ENCODE data around the gene ZNF398. TPM values are rescaled to one million over a fixed set of nuclear protein-coding genes. Genes with fewer than 3 reads are reported as not detected.
A peak's percentile ranks its signal among the peaks of the same experiment; 100 is the strongest.

Gene ZNF398
- total and polyA plus RNA-seq, 10 of the 15 experiments (the other 5 are each of a cell fraction or from before 2014, with no cell fraction given): 2.3 to 15.3 (median 10.0) TPM

- TF ChIP-seq BCLAF1 (IDR thresholded peaks at IDR 0.05) (peak; percentile 35; the same call in 1 of the 2 replicates), JUND (IDR thresholded peaks at IDR 0.05; ENCODE audit: low read depth, low read length) (no peak), USF1 (IDR thresholded peaks at IDR 0.05; ENCODE audit: borderline replicate concordance, extremely low read length, insufficient read depth, low read depth, low read length) (no peak), NRF1 (conservative IDR thresholded peaks at IDR 0.05; ENCODE audit: low read depth, low read length) (peak; percentile 21; the same call in 1 of the 2 replicates), MEF2A (IDR thresholded peaks at IDR 0.05; ENCODE audit: insufficient read depth, low read depth, low read length) (peak; percentile 72; the same call in 1 of the 2 replicates), IKZF1 (conservative IDR thresholded peaks at IDR 0.05) (peak; percentile 98), MXI1 (IDR thresholded peaks at IDR 0.05; ENCODE audit: low read depth, low read length) (peak; percentile 85), NR2C2 (IDR thresholded peaks at IDR 0.05; ENCODE audit: borderline replicate concordance, control insufficient read depth, insufficient read length, low read depth) (no peak), HDAC2 (IDR thresholded peaks at IDR 0.05) (no peak), RFX5 (IDR thresholded peaks at IDR 0.05; ENCODE audit: low read depth, low read length) (no peak), BRCA1 (IDR thresholded peaks at IDR 0.05; ENCODE audit: low read depth, low read length) (no peak), NR2C1 (IDR thresholded peaks at IDR 0.05) (peak; percentile 55; the same call in 1 of the 2 replicates), HCFC1 (IDR thresholded peaks at IDR 0.05; ENCODE audit: low read length) (peak; percentile 50; the same call in 1 of the 2 replicates)
Measured at GRCh38 chr7:149147072-149147751, at the start of gene ZNF398 (continued).
